GM19193 (cell line): ENCODE measurements around the gene SLC22A3.

ENCODE experiments used
- POLR2A ChIP-seq: IDR thresholded peaks from 4 replicates; pipeline ENCODE4 v1.6.1; 2011; ENCODE audit not compliant: insufficient read depth, insufficient read length; ENCODE audit errors: extremely low read depth

Gene SLC22A3

DNA sequence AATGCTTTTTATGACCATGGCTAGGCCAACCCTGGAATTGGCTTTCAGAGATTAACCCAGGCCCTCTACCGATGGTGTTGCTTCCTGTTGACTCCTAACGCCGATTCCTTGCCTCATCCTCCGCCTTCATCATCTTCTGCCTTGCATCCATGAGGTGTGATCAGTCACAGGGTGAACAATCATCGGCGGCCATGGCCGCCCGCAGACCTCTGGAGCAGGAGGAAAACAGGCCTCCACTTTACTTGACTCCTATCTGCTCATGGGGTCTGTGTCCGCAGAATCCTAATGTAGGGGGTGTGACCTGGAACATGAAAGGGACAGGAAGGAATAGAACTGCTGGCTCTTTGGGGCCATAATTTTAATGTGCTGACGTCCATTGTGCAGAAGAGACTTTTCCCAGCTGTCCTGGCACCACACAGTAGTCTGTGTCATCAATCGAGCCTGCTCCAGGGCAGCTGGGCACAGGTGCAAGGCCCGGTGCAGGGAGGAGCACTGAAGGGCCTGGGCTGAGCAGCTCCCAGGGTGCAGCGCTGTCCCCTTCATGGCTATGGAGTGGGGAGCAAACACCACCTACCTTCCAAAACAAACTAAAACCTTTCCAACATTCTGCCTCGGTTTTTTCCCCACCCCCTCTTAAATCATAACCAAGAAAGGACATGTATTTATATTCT is 8.0 kb downstream of the SLC22A3 start:
- no peak for TF ChIP-seq POLR2A

DNA sequence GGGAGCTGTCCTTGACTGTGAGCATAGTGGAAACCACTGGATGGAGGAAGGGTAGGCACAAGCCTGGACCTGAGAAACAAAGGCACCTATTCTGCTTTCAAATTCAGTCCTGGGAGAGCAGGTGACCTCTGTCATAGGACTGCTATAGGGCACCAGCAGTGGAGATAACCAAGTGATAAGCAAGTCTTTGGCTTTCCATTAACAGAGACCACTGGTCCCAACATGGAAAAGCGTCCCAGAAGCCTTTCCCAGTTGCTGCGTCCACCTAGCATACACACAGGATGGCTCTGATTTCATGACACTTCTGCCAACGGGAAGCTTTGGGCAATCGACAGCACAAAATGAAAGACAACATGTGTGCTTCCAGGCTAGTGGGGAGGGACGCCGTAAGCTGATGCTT is 8.9 kb downstream of the SLC22A3 start:
- TF ChIP-seq POLR2A = no peak

DNA sequence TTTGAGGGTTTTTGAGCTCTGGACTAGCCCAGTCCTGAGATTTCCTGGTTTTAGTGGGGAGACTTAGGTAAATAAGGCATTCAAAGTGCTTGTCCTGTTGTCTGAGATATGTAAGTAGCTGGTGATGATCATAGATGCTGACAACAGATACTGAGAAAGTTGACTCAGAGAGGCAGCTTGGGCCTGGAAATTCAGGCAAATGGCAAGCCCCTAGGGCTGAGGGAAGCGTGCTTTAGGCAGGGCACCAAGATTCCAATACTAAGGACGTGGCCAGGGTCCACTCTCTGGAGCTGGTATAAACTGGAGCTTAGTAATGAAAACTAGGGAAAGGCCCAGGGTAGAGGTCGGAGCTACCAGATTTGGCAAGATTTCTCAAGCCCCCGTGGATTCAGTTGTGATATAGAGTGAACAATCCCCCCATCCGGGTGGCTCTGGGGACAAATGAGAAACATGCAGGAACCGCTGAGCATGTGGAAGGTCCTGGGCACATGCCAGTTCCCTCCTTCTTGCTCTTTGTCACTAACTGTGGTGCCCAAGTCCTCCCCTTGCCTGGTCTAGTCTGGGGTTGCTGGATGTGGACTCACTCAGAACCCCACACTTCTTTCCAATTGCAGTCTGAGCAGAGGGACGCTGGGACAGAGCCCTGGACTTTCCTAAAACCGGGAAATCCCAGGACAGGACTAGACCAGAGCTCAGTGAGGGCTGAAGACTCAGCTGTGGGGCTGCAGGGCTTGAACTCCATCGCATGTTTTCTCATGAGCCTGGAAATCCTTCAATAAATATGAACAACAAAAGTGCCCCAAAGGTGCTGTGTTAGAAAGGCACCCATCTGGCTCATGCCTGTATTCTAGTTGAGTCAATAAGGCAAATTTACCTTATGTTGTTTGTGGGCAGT is 10.3 kb downstream of the SLC22A3 start:
- TF ChIP-seq POLR2A = no peak

DNA sequence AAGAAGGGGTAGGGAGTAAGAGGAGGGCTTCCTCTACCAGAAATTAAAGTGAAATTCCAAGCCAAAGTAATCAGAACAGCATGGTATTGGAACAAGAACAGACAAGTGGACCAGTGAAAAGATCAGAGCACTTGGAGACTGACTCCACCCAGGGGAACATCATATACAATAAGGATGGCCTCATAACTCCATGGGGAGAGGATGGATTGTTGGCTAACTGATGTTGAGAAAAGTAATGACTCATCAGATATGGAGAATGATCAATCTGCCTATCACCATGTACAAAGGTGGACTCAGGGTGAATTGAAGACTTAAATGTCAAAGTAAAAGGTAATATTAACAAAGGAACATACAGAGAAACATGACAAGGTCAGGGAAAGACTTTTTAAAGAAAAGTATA is 12.8 kb downstream of the SLC22A3 start:
- TF ChIP-seq POLR2A = no peak

DNA sequence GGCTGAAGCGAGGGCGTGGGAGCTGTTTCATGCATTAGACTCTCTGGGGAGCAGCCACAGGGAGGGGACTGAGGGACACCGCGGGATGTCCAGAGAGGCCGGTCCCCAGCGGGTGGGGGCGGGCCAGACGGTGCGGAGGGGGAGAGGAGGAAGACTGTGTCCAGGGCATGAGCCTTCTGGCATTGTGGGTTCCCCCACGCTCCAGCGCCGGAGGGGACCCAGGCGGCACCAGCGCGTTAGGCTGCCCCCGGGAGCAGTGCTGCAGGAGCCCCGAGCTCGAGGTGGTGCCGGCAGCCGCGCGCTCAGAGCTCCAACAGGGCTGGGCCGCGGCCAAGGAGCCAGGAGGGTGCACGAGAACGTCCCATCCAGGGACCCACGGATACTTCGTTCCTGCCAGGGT is 14.4 kb downstream of the SLC22A3 start:
- no peak for TF ChIP-seq POLR2A

DNA sequence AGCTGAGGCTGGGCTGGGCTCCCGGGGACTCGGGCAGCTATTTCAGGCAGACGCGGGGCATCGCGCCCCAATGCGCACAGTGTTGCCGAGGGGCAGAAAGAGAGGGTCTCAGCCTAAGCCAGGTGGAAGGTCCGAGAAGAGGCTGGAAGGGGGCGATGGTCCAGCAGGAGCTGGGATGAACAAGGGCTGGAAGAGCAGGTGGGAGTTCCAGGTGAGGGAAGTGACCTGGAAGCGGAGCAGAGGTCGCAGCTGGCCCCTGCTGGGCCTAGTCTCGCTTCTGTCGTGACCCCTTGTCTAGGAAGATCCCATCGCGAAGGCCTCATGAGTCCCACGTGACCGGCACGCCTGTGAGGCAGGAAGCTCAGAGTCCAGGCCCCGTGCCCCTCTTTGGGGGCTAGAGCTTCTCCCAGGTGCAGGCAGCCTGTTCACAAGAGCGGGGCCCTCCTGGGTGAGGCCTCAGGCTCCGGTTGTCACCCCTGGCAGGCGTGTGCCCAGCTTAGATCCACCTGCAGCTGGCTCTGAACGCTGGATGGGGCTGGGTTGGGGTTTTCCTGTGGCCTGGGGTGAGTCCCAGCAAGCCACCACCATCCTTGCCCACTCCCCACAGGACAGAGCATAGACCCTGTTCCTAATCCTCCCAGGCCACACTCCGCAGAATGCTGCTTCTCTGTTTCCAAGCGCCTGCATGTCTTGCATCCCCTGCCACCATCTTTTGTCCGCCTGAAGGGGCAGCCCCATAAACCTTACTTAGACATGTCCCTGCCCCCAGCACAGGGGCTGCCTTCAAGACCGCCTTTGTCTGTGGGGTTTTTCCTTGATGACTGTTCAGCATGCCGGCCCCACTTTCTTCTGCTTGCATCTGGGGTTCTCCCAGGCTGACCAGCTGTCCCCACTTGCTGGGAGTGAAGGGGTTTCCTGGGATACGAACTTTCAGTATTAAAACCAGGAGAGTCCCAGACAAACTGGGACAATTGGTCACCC is 15.1 kb downstream of the SLC22A3 start:
- TF ChIP-seq POLR2A = no peak

DNA sequence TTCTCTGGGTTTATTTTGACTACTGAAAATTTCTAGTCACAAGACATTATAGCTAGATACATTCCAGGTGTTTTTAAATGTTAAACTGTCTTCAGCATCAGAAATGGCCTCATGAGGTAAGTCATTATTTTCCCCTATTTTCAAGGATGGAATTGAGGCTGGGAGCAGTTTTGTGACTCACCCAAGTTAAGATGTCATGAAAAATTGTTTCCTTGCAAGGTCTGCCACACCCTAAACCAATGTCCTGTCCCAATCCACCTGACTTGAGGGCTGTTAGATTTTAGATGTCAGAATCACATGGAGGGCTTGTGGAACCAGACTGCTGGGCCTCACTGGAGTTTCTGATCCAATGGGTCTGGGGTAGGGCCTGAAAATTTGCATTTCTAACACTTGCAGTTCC is 16.9 kb downstream of the SLC22A3 start:
- no peak for TF ChIP-seq POLR2A

DNA sequence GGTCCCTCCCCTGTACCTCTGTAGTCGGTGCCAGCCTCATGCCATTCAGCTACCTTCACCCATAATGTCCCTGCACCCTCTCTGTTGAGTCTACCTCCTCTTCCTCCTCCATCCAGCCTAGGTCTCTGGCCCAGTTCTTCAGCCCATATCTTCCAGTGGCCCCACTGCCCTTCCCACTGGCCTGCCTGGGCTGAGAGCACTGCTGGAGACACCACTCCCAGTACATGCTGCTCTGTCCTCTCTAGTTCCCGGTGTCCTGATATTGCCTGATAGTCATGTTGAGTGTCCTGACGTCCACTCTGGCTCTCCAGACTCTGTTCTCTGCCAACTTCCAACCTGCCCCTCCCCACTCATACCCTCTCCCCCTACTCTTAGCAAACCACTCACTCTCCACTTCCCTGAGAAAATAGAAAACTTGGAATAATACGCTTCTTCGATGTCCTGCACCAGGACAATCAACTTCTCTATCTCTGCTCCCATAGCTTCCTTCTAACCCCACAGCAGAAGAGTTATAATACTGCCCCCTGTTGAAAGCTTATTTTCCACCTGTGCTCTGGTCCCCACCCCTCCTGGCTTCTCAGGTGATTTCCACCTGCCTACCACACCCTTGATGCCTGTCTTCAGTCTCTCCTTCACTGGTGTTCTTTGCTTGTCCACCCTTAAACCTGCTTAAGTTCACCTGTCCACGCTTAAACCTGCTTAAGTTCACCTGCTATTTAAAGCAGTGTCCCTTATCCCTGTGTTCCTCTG is 19.8 kb downstream of the SLC22A3 start:
- no peak for TF ChIP-seq POLR2A

DNA sequence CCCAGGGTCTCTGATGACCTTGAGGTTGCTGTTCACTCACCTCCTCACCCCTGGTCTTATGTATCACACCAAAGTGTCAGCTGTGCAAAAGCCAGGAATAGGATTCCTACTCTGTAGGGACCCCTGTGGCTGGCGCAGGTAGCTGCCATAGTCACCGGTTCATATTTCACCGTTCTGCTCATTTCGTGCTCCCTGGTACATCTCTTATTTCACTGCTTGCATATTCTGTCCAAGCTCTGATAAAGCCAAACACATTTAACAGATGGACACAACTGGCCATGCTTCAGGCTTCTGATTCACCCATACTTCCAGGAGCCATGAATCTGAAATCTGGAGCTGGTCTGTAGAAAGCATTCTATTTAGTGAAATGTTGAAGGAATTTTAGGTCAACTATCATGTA is 20.5 kb downstream of the SLC22A3 start:
- no peak for TF ChIP-seq POLR2A

DNA sequence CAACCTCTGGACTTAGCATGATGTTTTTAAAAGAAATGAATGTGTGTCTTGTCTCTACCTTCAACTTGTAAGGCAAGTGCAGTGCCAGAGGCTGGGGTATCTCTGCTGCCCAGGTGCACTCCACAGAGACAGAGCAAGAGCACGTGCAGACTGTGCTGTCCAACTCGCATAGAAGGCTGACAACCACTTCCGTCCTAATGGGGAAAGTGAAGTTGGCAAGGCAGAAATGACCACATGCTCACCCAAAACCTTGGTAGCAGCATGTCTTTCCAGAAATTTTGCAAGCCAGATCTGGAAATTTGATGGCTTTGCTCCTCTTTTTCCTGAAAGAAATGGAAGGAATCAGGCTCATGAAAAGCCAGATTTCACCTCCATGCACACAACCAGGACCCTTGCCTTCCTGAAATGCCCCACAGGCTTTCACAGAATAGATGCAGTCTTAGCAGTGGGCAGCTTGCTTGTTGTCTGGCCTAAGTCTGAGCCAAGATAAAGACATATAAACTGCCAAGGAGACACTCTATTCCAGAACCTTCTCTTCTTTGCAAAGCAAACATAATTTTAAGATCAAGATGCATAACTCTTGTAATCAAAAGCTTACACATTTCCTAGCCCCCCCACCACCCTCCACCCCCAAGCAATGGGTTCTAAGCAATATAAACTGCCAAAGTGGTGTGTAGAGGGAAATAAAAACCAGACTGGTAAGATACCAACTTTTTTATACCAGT is 26.8 kb downstream of the SLC22A3 start:
- no peak for TF ChIP-seq POLR2A

DNA sequence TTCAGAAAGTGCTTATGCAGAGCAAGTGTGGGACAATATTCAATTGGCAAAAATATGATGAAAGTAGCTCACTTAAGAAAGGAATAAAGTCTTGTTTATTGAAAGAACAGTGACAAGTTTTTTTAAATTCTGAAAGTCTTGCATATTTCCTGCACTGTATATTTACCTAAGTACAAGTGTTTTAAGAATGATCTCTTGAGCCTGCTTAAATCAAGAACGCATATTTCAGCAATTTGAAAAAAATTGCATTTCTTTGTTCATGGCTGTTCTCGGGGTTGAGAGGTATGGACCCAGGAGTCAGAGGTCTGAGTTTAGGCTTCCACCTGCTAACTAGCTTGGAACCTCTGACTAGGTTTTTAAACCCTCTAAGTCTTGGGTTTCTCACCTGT is 27.4 kb downstream of the SLC22A3 start:
- TF ChIP-seq POLR2A = no peak

DNA sequence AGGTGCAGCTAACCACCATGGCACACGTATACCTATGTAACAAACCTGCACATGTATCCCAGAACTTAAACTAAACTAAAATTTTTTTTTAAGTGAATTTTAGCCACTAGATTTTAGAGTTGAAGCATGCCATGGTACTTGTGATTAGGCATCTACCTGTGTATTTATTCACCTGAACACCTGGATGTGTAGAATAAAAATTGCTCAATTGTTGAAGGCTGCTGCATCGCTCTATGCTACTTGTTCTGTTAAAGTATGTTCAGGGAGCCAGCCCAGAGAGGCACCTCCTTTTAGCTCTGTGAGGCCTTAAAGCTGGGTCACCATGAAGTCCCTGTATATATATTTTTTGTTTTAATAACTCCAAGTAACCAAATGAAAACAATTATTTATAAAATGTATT is 28.3 kb downstream of the SLC22A3 start:
- TF ChIP-seq POLR2A = no peak

DNA sequence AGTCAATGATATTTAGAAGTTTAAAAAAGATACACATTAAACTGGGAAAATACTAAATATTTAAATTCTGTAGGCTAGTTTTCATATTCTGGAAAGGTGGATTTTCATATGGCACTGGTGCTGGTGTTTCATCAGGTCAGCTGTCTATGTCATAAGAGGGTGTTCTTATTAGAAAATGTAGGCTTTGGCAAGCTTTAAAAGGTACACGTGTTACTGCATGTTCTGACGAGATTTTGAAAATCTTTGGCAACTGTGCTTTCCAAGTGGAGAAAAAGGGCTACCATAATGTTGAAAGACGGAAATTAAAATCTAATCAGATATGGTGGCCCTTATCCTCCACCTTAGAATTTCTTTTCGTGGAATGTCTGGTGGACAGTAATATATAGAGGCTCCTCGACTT is 30.0 kb downstream of the SLC22A3 start:
- no peak for TF ChIP-seq POLR2A

DNA sequence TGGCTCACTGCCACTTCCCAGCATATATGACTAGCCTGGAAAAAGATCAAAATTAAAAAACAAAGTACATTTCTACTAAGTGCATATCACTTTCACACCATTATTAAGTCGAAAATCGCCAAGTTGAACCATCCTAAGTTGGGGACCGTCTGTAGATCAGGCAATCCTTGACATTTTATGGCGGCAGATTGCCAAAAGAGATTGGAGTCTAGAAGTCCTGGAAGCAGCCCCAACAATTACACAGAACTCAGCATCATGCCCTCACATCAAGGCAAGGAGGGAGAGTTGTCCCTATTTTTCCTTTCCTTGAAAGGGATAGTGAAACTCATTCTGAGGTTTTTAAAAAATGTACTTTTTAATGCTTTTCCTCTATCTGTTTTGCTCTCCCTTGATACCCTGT is 30.7 kb downstream of the SLC22A3 start:
- TF ChIP-seq POLR2A = no peak
